Measurements from ENCODE around the gene KIF17.

DNA sequence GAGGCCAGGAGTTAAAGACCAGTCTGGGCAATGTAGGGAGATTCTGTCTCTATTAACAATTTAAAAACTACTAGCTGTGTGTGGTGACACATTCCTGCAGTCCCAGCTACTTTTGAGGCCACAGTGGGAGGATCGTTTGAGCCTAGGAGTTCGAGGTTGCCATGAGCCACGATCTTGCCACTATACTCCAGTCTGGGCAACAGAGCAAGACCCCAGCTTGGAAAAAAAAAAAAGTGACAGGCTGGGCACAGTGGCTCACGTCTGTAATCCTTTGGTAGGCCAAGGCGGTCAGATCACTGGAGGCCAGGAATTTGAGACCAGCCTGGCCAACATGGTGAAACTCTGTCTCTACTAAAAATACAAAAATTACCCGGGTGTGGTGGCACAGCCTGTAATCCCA, 42.5 kb upstream of the KIF17 start:
- TF ChIP-seq CEBPB (IDR thresholded peaks at IDR 0.05; ENCODE audit: low read depth, low read length) = no peak
- TF ChIP-seq POLR2A (IDR thresholded peaks at IDR 0.05; ENCODE audit: low read depth, low read length) = no peak
- no peak for TF ChIP-seq CTCF (conservative IDR thresholded peaks at IDR 0.05; ENCODE audit: low read depth, low read length)
- TF ChIP-seq MXI1 (IDR thresholded peaks at IDR 0.05; ENCODE audit: borderline replicate concordance, low read depth, low read length) = no peak
- no peak for TF ChIP-seq RAD21 (IDR thresholded peaks at IDR 0.05; ENCODE audit: low read length)
- no peak for TF ChIP-seq NFE2L2 (IDR thresholded peaks at IDR 0.05; ENCODE audit: low read depth, low read length)

Measured in IMR-90 (cell line).